Fibroblast of gingiva (primary cell): ENCODE data around the gene WASF2.
"Not testable (repeated sequence)": the region's sequence is repeated elsewhere in the genome, so short reads cannot be mapped to it uniquely, and the experiment has no call there.

ENCODE experiments used
- DNase-seq: peaks from one replicate; pipeline ENCODE4 v3.0.0-alpha.2; 2011; ENCODE audit warnings: low read depth

The WASF2 gene

DNA sequence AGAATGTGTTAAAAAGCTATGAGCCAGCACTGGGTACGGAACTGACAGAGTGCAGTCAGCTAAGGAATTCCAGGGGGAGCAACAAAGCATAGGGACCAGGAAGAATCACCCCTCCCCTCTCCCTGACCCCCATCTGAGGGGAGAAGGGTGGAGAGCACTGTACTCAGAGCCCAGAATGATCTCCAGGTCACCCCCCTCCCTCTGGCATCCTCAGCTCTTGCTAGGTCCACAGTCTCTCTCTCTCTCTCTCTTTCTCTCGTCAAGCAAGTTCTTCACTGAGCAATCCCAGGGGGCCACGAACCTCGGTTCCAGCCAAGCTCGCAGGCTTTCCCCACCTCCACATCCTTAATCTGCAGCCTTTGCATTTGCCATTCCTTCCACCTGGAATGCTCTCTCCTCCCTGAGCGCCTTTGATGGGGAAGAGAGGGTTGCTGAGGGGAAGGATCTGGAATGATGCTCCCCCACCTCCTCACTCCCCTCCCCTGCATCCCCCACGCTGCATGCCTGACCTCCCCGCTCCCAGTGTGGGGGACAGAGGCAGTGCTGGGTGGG lies 6.7 kb upstream of the WASF2 start:
- peak; percentile 35 for DNase-seq

DNA sequence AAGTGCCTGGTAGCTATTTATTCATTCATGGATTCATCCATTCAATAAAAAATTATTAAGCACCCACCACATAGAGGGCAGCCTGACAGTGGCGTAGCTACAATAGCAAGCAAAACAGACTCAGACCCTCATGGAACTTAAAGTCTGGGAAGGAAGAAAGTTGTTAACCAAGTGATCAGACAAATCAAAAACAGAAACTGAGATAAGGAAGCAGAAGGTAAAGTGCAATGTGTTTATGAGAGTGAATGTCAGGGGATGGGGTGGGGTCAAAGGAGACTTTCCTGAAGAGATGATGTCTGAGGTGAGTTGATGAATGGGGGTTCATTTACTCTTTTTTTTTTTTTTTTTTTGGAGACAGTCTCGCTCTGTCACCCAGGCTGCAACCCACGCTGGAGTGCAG lies 2.8 kb upstream of the WASF2 start:
- no peak for DNase-seq

DNA sequence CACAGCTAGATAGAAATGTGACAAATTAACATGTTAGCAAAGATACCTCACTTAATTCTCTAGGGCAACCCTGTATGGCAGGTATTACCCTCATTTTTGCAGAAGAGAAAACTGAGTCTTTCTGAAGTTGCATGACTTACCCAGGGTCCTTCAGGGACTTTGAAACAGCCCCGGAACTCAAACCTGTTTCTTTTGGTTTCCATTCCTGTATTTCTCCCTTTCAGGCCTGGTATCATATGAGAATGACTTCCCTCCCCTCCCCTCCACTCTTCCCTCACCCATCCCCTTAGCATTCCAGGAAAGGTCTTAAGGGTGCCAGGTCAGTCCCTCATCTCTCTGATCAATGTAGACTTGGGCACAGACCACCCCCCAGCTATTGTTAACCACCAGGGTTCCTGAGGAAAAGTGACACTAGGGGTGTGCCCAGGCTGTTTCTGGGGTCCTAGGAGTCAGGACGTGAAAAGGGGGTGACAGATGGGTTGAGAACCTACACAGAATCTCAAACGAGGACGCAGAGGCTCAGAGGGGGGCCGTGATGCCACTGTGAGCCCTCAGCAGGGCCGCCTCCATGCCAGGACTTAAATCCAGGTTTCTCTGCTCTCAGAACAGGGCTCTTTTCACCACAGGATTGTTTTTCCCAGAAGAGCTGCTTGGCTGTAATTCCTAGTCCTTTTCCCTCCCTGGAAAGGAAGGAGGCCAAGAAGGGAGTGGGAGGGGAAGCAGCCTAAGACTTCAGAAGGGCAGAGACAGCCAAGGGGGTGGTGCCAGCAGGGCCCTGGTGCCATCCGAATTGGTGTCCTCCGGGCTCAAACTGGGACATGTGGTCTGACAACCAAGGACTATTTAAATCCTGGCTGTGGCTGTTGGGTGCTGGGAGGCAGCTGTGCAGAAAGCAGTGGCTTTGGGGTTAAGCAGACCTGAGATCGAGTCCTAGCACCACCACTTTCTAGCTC lies 2.1 kb upstream of the WASF2 start:
- peak; percentile 50 for DNase-seq

DNA sequence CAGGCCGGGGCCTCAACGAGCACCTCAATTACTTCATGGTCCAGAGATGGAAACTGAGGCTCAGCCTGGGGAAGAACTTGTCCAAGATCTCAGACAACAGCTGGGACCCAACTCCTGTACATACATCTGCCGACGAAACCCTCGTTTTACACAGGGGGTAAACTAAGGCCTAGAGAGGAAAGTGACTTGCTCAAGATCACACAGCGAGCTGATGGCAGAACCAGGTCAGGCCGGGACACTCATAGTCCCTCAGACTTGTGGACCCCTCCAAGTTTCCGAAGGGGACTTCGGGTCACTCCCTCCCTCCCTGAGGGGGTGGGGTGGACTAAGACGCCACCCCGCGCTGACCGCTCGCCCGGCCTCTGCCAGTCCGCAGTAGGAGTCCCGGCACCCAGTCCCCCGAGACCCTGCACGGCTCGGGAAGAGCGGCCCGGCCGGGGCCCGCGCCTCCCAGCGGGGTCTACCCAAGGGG lies 430 bp downstream of the WASF2 start:
- peak; percentile 24 for DNase-seq

DNA sequence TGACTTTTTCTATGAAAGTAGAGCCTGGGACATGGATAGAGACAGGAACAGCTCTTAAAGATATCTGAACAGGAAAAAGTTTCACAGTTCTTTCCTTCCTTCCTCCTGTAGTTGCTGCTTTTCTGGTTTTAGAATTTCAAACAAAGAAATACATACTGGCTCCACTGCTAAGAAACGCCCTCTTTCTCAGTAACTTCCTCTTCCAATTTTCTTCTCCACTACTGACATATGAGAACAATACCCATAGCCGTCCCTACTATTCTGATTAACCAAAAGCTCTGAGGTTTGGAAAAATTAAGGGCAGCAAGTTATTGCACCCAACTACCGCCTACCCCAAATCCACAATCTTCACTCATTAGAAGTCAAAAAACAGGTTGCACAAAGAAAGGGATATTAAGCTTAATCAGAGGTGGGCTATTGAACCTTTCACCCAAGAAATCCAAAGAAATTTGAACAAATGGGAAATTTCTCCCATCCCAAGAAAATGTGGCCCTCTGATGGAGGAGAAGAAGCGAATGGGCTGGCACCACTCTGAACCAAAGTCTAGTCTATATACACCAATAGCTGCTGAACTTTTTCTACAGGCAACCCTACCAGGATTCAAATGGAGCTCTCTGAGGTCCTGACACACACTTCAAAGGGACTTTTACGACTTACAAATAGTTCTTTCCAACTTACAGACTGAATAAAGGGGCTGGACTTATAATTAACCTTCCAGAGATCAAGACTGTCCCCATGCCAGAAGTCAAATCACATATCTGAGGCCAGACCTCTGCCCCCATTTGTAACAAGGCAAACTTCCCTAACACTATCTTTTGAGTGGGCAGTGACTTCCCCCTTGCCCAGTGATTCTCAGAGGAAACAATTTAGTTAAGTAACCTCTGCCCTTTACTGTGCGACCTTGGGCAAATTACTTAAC lies 1.7 kb downstream of the WASF2 start:
- DNase-seq, result no peak

DNA sequence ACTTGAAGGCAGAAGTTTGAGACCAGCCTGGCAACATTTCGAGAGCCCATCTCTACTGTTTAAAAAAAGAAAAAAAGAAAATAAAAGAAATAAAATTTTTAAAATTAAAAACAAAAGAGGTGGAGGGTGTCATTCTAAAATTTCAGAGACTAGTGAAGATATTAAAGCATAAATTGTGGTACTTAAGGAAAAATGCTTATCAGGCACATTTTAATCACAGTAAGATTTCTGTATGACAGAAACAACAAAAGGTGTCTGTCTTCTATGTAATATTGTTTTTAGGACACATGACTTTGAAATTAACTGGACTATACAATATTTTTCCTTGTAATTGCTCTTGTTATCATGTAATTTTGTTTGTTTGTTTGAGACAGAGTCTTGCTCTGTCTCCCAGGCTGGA lies 4.6 kb downstream of the WASF2 start:
- DNase-seq, result no peak

DNA sequence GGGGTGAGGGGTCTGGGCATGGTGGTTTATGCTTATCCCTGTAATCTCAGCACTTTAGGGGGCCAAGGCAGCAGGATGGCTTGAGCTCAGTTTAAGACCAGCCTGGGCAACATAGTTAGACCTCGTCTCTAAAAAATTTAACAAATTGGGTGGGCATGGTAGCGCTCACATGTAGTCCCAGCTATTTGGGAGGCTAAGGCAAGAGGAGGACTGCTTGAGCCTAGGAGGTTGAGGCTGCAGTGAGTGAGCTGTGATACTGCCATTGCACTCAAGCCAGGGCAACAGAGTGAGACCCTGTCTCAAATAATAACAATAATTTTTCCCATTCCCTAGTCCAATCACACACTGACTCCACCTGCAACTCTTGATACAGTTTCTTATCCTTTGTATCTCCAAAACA lies 6.3 kb downstream of the WASF2 start:
- no peak for DNase-seq

DNA sequence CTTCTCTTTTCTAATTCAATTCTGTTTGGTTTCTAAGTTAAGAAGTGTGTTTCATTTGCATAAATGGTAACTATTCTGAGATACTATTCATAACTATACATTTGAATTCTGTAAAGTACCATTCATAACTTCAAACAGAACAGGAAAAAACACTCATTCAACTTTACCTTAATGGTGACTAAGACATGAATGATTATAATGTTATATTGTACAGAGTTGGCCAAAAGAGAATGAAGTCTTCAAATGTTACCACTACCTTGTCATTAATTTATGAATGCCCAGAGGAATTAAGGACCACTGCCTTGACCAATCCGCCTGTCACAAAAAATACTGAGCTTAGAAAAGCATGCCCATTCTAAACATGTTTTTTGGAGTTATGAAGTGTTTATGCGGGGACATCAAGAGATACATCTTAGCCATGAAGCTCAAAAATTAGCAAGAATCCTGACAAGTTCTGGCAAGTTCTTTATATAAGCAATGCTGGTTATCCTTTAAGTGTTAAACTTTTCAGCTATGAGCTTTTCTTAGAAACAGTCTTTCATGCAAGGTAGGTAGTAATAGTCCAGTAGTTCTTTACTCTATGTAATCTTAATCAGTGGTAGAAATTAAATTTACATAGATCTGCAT lies 7.9 kb downstream of the WASF2 start:
- no peak for DNase-seq

DNA sequence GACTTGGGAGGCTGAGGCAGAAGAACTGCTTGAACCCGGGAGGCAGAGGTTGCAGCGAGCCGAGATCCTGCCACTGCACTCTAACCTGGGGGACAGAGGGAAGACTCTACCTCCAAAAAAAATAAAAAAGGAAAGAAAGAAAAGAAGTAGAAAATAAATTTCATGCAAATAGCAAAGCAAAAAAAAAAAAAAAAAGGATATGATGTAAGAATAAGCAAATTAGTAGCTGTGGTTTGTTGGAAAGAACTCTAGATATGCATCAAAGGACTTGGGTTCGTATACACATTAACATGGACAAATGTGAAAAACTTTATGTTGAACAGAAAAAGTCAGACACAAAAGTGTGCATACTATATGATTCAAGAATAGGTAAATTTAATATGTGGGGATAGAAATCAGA lies 11.9 kb downstream of the WASF2 start:
- no peak for DNase-seq

DNA sequence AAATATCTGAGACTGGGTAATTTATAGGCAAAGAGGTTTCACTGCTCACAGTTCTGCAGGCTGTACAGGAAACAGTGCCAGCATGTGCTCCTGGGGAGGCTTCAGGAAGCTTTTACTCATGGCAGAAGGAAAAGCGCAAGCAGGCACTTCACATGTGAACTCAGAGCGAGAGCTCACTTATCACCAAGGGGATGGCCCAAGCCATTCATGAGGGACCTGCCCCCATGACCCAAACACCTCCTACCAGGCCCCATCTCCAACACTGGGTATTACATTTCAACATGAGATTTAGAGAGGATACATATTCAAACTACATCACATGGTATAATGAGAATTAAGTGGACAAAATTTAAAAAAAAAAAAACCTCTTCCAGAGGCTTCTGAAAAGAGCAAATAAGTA lies 13.7 kb downstream of the WASF2 start:
- DNase-seq, result no peak

DNA sequence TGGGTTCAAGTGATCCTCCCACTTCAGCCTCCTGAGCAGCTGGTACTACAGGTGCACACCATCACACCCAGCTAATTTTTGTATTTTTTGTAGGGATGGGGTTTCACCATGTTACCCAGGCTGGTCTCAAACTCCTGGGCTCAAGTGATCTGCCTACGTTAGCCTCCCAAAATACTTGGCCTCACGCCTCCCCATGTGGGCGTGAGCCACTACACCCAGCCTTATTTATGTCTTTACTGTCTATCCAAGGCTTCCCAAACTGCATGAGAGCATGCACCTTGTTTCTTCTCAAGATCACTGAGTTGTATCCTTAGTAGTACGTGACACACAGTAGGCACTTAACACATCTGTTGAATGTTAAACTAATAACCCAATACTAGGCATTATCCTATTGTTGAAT lies 14.2 kb downstream of the WASF2 start:
- no peak for DNase-seq

DNA sequence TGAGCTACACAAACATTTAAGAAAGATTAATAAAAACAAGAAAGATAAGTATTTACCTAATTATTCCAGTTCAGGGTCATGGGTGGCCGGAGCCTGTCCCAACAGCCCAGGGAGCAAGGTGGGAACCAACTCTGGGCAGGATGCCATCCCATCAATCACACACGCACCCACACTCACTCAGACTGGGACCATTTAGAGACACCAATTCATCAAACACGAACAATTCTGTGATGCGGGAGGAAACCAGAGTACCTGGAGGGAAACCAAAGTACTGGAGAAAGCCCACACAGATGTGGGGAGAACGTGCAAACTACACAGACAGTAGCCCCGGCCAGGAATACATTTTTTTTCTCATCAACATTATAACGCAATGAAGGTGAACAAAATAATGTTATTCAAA lies 16.2 kb downstream of the WASF2 start:
- DNase-seq, result no peak

DNA sequence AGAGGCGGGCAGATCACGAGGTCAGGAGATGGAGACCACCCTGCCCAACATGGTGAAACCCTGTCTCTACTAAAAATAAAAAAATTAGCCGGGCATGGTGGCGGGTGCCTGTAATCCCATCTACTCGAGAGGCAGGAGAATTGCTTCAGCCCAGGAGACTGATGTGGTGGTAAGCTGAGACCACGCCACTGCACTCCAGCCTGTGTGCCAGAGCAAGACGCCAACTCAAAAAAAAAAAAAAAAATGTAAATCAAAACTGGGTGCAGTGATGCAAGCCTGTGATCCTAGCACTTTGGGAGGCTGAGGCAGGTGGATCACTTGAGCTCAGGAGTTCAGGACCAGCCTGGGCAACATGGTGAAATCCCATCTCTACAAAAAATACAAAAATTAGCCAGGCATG lies 17.9 kb downstream of the WASF2 start:
- DNase-seq, result not testable (repeated sequence)

DNA sequence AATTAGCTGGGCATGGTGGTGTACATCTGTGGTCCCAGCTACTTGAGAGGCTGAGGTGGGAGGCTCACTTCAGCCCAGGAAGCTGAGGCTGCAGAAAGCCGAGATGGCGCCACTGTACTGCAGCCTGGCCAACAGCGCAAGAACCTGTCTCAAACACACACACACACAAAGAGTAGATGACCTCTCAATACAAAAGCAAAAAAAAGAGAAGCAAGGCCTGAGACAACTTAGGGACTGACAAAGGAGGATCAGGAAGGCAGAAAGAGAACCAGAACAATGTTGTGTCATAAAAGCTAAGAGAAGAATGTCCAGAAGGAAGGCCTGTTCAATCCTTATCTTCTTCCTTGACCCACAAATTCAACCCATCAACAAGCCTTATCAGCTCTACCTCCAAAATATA lies 18.5 kb downstream of the WASF2 start:
- no peak for DNase-seq

DNA sequence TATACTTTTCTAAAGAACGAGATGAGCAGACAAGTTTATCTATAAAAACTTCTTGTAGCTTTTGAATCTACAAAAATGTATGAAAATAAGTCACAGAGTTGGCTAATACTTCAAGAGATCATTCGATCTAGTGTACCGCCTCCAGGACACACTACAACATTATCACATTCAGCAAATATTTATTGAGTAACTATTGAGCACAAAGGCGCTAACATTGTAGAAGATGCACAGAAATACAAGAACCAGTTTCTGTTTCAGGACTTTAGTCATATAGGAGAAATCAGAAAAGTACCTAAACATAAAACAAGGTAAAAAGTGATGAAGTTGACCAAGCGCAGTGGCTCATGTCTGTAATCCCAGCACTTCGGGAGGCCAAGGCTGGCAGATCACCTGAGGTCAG lies 20.6 kb downstream of the WASF2 start:
- DNase-seq, result peak; percentile 6

DNA sequence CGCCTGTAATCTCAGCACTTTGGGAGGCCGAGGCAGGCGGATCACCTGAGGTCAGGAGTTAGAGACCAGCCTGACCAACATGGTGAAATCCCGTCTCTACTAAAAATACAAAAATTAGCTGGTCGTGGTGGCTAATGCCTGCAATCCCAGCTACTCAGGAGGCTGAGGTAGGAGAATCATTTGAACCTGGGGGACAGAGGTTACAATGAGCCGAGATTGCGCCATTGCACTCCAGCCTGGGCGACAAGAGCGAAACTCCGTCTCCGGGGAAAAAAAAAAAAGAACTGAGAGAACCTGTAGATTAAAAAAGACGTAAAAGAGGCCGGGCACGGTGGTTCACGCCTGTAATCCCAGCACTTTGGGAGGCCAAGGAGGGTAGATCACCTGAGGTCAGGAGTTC lies 21.6 kb downstream of the WASF2 start:
- not testable (repeated sequence) for DNase-seq

DNA sequence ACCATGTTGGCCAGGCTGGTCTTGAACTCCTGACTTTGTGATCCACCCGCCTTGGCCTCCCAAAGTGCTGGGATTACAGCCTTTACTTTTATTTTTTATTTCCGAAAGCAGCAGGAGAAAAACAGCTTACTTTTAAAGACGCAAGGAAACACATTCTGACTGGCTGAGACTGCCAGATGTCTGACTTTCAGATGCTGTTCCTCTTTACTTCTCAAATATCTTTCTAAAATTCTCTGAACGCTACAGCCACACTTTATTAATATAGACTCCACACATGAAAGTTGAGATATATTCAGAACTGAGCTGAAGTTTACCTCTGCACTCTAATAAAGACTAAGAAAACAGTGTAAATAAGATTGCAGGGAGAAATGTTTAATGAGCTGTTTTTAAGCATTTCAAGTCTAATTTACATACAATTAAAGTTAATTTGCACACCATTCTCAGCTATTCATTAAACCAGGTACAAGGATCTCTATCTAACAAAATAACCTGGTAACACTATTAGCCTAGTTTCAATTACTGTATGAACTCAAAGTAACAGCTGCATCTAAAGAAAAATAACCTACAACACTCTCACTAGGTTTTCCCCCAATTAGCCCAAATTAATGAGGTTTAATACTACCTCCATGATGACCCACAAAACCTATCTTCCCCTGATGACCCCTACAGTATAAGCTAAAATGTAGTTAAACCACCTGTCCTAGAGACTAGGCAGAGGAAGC lies 24.9 kb downstream of the WASF2 start:
- DNase-seq, result no peak

DNA sequence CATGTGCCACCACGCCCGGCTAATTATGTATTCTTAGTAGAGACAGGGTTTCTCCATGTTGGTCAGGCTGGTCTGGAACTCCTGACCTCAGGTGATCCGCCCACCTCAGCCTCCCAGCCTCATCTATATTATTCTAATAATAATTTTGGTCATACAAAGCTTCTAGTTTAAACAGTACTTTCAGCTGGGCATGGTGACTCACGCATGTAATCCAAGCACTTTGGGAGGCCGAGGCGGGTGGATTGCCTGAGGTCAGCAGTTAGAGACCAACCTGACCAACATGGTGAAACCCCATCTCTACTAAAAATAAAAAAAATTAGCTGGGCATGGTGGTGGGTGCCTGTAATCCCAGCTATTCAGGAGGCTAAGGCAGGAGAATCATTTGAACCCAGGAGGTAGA lies 26.1 kb downstream of the WASF2 start:
- peak; percentile 32 for DNase-seq

DNA sequence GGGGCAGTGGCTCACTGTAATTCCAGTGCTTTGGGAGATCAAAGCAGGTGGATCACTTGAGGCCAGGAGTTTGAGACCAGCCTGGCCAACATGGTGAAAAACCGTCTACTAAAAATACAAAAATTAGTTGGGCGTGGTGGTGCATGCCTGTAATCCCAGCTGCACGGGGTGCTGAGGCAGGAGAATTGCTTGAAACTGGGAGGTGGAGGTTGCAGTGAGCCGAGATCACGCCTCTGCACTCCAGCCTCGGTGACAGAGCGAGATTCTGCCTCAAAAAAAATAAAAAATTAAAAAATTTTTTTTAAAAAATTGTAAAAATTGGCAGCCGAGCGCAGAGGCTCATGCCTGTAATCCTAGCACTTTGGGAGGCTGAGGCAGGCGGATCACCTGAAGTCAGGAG lies 31.4 kb downstream of the WASF2 start:
- not testable (repeated sequence) for DNase-seq

DNA sequence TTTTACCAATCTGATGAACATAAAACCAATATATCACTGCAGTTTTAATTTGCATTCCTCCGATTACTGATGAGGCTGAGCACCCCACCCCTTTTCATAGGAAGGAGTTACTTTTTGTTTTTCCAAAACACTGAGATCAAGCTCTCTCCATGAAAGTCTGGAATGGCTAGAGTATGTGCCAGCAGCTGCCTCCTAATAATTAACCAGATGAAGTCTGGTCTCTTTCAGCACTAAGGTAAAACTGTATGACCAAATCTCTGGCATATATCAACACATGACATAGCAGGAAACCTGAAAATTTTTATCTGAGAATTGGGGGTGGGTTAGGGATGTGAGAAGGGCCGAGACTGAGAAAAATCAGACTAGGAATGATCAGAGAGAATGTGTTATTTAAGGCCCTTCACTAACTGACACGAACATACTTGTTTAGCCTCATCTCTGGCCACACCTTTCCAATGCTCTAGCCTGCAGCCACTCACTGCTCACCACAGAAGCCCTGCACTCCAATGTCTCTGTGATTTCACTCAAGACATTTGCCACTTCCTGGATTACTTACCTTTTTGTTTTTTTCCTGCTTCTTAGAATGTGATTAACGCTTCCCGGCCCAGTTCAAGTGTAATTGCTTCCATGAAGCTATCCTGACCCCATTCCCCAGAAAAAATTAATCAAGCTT lies 34.7 kb downstream of the WASF2 start:
- no peak for DNase-seq

DNA sequence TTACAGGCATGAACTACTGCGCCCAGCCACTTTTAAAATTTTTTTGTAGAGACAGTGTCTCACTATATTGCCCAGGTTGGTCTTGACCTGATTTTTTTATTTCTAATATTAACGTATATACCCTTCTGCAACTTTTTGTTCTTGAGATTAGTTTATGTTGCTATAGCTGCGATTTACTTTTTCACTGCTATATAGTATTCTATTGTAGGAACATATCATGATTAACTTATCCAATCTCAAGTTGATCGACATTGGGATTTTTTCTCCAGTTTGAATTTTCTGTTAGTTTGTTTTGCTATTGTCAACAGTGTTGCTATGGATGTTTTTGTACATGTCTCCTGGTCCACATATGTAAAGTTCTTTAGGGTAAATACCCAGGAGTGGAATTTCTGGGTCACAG lies 35.4 kb downstream of the WASF2 start:
- DNase-seq, result no peak
